AG20443 (cell line): ENCODE data around the gene TERT.
"Not testable (repeated sequence)": the region's sequence is repeated elsewhere in the genome, so short reads cannot be mapped to it uniquely, and the experiment has no call there.

Experiments used
- DNase-seq: peaks from one replicate; pipeline ENCODE4 v3.0.0; 2012; ENCODE audit warnings: low spot score, mixed read lengths

The TERT gene

GRCh38 chr5:1294835-1295649 lies at the start of gene TERT:
TERT (minus strand) TSS chr5:1295068; CDS start chr5:1294989, 79 bp downstream.
- DNase-seq, result no peak

DNA sequence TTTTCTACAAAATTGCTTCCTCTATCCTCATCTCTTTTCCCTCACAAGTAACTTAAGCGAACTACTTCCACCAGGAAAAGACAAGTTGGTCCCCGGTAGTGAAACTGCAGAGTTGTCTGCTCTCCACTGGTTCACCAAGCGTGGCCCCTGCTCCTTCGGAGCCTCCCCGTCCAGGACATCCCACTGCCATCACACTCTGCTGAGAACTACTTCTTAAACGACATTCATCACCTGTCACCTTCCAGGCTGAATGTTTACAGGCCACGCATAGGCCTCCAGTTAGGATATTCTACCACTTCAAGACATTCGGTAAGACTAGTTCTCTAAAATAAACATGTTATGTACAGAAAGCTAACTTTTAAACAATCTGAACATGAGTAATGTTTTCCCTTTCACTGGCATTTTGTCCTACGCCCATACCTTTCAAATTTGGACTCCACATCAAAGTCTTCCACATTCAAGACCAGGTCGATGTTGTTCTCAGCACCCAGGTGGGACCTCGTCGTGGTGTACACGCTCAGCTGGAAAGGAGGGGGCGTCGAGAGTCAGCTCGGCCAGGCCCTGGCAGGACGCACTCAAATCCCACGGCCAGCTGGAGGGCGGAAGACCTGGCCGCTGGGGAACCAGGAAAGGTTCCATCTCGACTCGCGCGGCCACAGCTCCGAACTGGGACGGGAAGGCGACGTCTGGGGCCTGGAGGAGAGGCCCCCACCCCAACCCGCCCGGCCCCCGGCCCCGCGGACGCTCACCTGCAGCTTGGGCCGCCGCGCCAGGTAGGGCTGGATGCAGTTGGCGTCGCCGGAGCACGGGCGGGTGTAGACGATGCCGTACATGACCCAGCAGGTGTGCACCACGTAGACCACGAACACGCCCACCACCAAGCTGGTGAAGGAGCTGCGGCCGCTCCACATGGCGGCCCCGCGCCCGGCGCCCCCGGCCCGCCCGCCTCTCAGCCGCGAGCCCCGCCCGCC lies 49.3 kb upstream of the TERT start:
- DNase-seq, result peak; percentile 47

GRCh38 chr5:1343315-1343751 lies 48.5 kb upstream of the TERT start:
- DNase-seq, result no peak

DNA sequence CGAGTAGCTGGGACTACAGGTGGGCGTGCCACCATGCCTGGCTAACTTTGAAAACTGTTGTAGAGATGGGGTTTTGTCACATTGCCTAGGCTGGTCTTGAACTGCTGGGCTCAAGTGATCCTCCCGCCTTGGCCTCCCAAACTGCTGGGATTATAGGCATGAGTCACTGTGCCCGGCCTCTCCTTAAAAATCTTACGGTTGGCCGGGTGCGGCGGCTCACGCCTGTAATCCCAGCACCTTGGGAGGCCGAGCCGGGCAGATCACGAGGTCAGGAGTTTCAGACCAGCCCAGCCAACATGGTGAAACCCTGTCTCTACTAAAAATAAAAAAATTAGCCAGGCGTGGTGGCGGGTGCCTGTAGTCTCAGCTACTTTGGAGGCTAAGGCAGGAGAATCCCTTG lies 47.8 kb upstream of the TERT start:
- not testable (repeated sequence) for DNase-seq

- DNase-seq, result no peak
These were observed 47.4 kb upstream of the TERT start for GRCh38 chr5:1342268-1342667.

GRCh38 chr5:1341863-1342262 lies 47.0 kb upstream of the TERT start:
- no peak for DNase-seq

DNA sequence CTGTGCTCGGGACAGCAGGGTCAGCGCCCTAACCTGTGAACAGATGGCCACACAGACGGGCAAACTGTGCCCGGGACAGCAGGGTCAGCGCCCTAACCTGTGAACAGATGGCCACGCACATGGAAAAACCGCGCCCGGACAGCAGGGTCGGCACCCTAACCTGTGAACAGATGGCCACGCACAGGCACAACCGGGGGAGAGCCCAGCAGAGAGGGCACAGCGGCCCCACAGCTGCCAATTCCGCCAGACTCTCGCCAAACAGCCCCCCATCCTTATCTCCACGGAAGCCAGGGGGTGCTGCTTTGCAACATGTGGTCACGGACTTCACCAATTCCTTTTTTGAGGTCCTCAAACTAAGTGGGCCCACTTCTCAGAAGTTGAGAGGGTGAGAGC lies 44.9 kb upstream of the TERT start:
- DNase-seq, result not testable (repeated sequence)

DNA sequence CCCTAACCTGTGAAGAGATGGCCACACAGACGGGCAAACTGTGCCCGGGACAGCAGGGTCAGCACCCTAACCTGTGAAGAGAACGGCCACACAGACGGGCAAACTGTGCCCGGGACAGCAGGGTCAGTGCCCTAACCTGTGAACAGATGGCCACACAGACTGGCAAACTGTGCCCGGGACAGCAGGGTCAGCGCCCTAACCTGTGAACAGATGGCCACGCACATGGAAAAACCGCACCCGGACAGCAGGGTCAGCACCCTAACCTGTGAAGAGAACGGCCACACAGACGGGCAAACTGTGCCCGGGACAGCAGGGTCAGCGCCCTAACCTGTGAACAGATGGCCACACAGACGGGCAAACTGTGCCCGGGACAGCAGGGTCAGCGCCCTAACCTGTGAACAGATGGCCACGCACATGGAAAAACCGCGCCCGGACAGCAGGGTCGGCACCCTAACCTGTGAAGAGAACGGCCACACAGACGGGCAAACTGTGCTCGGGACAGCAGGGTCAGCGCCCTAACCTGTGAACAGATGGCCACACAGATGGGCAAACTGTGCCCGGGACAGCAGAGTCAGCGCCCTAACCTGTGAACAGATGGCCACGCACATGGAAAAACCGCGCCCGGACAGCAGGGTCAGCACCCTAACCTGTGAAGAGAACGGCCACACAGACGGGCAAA lies 44.4 kb upstream of the TERT start:
- not testable (repeated sequence) for DNase-seq

GRCh38 chr5:1338506-1339070 lies 43.7 kb upstream of the TERT start:
- no peak for DNase-seq

DNA sequence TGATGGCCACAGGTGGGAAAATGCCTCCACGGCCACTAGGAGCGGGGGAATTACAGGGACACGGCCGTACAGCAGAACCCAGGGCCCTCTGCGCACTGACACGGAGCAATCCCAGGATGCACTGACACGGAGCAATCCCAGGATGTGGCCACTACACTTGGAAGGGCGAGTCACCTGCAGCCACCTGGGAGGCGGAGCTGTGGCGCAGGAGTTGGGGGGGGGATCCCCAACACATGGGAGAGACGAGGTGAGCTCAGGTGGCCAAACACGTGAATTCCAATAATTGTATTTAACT lies 43.3 kb upstream of the TERT start:
- no peak for DNase-seq

- DNase-seq, result no peak
These were observed 42.8 kb upstream of the TERT start for GRCh38 chr5:1337489-1338195.

- DNase-seq, result no peak
These were observed 42.1 kb upstream of the TERT start for GRCh38 chr5:1336749-1337488.

- DNase-seq, result no peak
These were observed 41.3 kb upstream of the TERT start for GRCh38 chr5:1336106-1336561.

GRCh38 chr5:1335540-1336095 lies 40.8 kb upstream of the TERT start:
- no peak for DNase-seq

GRCh38 chr5:1334831-1335539 lies 40.1 kb upstream of the TERT start:
- no peak for DNase-seq

DNA sequence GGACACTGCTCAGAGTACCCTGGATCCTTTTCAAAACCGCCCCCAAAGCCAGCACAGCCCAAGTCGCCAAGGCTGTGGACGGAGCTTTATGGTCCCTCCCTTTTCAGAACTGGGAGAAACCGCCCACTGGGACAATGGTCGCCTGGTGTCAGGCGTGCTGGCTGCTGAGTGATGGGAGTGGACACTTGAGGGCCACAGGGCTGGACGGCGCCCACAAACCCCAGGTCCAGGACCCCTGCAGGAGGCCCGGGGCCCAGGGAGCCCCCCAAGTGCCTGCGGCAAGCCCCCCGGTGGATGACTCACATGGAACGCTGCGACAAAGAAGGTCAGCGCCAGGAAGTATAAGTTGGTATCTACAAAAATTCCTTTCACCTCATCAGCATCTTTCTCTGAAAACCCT lies 39.1 kb upstream of the TERT start:
- no peak for DNase-seq

DNA sequence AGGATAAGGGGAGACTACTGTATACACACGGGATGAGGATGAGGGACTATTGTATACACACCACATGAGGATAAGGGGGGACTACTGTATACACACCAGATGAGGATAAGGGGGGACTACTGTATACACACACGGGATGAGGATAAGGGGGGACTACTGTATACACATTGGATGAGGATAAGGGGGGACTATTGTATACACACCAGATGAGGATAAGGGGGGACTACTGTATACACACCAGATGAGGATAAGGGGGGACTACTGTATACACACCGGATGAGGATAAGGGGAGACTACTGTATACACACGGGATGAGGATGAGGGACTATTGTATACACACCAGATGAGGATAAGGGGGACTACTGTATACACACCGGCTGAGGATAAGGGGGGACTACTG lies 38.4 kb upstream of the TERT start:
- DNase-seq, result not testable (repeated sequence)

GRCh38 chr5:1332461-1333001 lies 37.7 kb upstream of the TERT start:
- no peak for DNase-seq

GRCh38 chr5:1331861-1332405 lies 37.1 kb upstream of the TERT start:
- no peak for DNase-seq
